SK-N-SH treated with all-trans-retinoic acid at 6 μM for 48 hours (cell line): ENCODE measurements around the gene RAB4A.

Experiments
- ATAC-seq: fragments of 200-7000 bp; cut with Tn5 transposase; 3 replicates; pipeline ENCODE4 v1.9.1; 2020; ENCODE audit warnings: mild to moderate bottlenecking, moderate library complexity
- ARNTL ChIP-seq: fragments of 450-650 bp; formaldehyde crosslinking; IDR thresholded peaks from 2 replicates; pipeline ENCODE4 v1.5.0; 2020; ENCODE audit warnings: low read depth, mild to moderate bottlenecking, moderate library complexity, borderline replicate concordance
- BACH2 ChIP-seq: fragments of 250-450 bp; sonication (Bioruptor Pico); IDR thresholded peaks from 2 replicates; pipeline ENCODE4 v1.9.0; 2021; ENCODE audit warnings: mild to moderate bottlenecking, borderline replicate concordance
- CSDC2 ChIP-seq: fragments of 250-450 bp; sonication (Bioruptor Pico); IDR thresholded peaks from 2 replicates; pipeline ENCODE4 v1.5.0; 2020; ENCODE audit warnings: mild to moderate bottlenecking, moderate library complexity
- CSRNP3 ChIP-seq: fragments of 250-450 bp; sonication (Bioruptor Pico); IDR thresholded peaks from 2 replicates; pipeline ENCODE4 v1.5.1; 2021; ENCODE audit warnings: mild to moderate bottlenecking, moderate library complexity
- ESRRG ChIP-seq: fragments of 250-450 bp; sonication (Bioruptor Pico); IDR thresholded peaks from 2 replicates; pipeline ENCODE4 v1.6.1; 2021; ENCODE audit warnings: mild to moderate bottlenecking
- GLIS3 ChIP-seq: fragments of 250-450 bp; sonication (Bioruptor Pico); IDR thresholded peaks from 2 replicates; pipeline ENCODE4 v1.5.0; 2020; ENCODE audit warnings: mild to moderate bottlenecking, moderate library complexity
- ISL1 ChIP-seq: fragments of 250-450 bp; sonication (Bioruptor Pico); IDR thresholded peaks from 2 replicates; pipeline ENCODE4 v2.1.2; 2022; ENCODE audit warnings: mild to moderate bottlenecking, moderate library complexity
- OSR1 ChIP-seq: fragments of 250-450 bp; sonication (Bioruptor Pico); IDR thresholded peaks from 2 replicates; pipeline ENCODE4 v1.8.0; 2022; ENCODE audit warnings: moderate library complexity, mild to moderate bottlenecking, inconsistent platforms
- PPARA ChIP-seq: fragments of 250-450 bp; sonication (Bioruptor Pico); IDR thresholded peaks from 2 replicates; pipeline ENCODE4 v1.5.0; 2020; ENCODE audit warnings: mild to moderate bottlenecking, borderline replicate concordance
- RARB ChIP-seq: fragments of 250-450 bp; sonication (Bioruptor Pico); IDR thresholded peaks from 2 replicates; pipeline ENCODE4 v1.8.0; 2021; ENCODE audit warnings: mild to moderate bottlenecking, moderate library complexity
- SNAI2 ChIP-seq: fragments of 250-450 bp; sonication (Bioruptor Pico); IDR thresholded peaks from 2 replicates; pipeline ENCODE4 v1.5.0; 2020; ENCODE audit warnings: mild to moderate bottlenecking, moderate library complexity
- TCF4 ChIP-seq: fragments of 250-450 bp; sonication (Bioruptor Pico); IDR thresholded peaks from 2 replicates; pipeline ENCODE4 v1.8.0; 2021; ENCODE audit warnings: mild to moderate bottlenecking, moderate library complexity, borderline replicate concordance
- ZC3H10 ChIP-seq: fragments of 250-450 bp; sonication (Bioruptor Pico); IDR thresholded peaks from 2 replicates; pipeline ENCODE4 v1.5.1; 2021; ENCODE audit warnings: mild to moderate bottlenecking, moderate library complexity
- ZFP3 ChIP-seq: fragments of 250-450 bp; sonication (Bioruptor Pico); IDR thresholded peaks from 2 replicates; pipeline ENCODE4 v1.5.0; 2020; ENCODE audit warnings: mild to moderate bottlenecking, moderate library complexity
- ZNF565 ChIP-seq: fragments of 450-650 bp; formaldehyde crosslinking; conservative IDR thresholded peaks from 2 replicates; pipeline ENCODE4 v1.5.0; 2020; ENCODE audit warnings: low read depth, mild to moderate bottlenecking, moderate library complexity
- TF ChIP-seq, protein P1 (sequence below): fragments of 250-450 bp; sonication (Bioruptor Pico); IDR thresholded peaks from 2 replicates; pipeline ENCODE4 v1.8.0; 2021; ENCODE audit warnings: low read depth, mild to moderate bottlenecking, moderate library complexity, borderline replicate concordance
- TF ChIP-seq, protein P2 (sequence below): fragments of 250-450 bp; sonication (Bioruptor Pico); IDR thresholded peaks from 2 replicates; pipeline ENCODE4 v1.5.1; 2020; ENCODE audit warnings: low read depth, mild to moderate bottlenecking, moderate library complexity
- TF ChIP-seq, protein P3 (sequence below): fragments of 250-450 bp; sonication (Bioruptor Pico); IDR thresholded peaks from 2 replicates; pipeline ENCODE4 v1.5.0; 2020; ENCODE audit warnings: mild to moderate bottlenecking, moderate library complexity

Gene RAB4A

GRCh38 chr1:229298420-229298819 lies 27.5 kb downstream of the RAB4A start:
- TF ChIP-seq CSRNP3 (no peak), ESRRG (CRISPR knock-in tag) (no peak), OSR1 (CRISPR knock-in tag) (no peak), TCF4 (CRISPR knock-in tag) (no peak), ZC3H10 (CRISPR knock-in tag) (no peak), SNAI2 (no peak), RARB (CRISPR knock-in tag) (no peak), PPARA (CRISPR knock-in tag) (no peak), ZNF565 (CRISPR knock-in tag) (no peak), ISL1 (CRISPR knock-in tag) (no peak)
- TF ChIP-seq, protein P1, sequence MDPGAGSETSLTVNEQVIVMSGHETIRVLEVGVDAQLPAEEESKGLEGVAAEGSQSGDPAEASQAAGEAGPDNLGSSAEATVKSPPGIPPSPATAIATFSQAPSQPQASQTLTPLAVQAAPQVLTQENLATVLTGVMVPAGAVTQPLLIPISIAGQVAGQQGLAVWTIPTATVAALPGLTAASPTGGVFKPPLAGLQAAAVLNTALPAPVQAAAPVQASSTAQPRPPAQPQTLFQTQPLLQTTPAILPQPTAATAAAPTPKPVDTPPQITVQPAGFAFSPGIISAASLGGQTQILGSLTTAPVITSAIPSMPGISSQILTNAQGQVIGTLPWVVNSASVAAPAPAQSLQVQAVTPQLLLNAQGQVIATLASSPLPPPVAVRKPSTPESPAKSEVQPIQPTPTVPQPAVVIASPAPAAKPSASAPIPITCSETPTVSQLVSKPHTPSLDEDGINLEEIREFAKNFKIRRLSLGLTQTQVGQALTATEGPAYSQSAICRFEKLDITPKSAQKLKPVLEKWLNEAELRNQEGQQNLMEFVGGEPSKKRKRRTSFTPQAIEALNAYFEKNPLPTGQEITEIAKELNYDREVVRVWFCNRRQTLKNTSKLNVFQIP (CRISPR knock-in tag) = no peak
- ATAC-seq = no peak

- ATAC-seq = no peak
- TF ChIP-seq ZNF565 (CRISPR knock-in tag) (no peak), ZC3H10 (CRISPR knock-in tag) (no peak), ARNTL (CRISPR knock-in tag) (no peak)
- TF ChIP-seq, protein P2, sequence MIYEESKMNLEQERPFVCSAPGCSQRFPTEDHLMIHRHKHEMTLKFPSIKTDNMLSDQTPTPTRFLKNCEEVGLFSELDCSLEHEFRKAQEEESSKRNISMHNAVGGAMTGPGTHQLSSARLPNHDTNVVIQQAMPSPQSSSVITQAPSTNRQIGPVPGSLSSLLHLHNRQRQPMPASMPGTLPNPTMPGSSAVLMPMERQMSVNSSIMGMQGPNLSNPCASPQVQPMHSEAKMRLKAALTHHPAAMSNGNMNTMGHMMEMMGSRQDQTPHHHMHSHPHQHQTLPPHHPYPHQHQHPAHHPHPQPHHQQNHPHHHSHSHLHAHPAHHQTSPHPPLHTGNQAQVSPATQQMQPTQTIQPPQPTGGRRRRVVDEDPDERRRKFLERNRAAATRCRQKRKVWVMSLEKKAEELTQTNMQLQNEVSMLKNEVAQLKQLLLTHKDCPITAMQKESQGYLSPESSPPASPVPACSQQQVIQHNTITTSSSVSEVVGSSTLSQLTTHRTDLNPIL = no peak
Observed at GRCh38 chr1:229298887-229299503, 28.1 kb downstream of the RAB4A start.

GRCh38 chr1:229300099-229300757 lies 29.3 kb downstream of the RAB4A start:
- no peak for ATAC-seq
- TF ChIP-seq TCF4 (CRISPR knock-in tag) = no peak
- TF ChIP-seq ZFP3 (CRISPR knock-in tag) = no peak
- TF ChIP-seq, protein P1 (CRISPR knock-in tag) = no peak
- TF ChIP-seq, protein P3, sequence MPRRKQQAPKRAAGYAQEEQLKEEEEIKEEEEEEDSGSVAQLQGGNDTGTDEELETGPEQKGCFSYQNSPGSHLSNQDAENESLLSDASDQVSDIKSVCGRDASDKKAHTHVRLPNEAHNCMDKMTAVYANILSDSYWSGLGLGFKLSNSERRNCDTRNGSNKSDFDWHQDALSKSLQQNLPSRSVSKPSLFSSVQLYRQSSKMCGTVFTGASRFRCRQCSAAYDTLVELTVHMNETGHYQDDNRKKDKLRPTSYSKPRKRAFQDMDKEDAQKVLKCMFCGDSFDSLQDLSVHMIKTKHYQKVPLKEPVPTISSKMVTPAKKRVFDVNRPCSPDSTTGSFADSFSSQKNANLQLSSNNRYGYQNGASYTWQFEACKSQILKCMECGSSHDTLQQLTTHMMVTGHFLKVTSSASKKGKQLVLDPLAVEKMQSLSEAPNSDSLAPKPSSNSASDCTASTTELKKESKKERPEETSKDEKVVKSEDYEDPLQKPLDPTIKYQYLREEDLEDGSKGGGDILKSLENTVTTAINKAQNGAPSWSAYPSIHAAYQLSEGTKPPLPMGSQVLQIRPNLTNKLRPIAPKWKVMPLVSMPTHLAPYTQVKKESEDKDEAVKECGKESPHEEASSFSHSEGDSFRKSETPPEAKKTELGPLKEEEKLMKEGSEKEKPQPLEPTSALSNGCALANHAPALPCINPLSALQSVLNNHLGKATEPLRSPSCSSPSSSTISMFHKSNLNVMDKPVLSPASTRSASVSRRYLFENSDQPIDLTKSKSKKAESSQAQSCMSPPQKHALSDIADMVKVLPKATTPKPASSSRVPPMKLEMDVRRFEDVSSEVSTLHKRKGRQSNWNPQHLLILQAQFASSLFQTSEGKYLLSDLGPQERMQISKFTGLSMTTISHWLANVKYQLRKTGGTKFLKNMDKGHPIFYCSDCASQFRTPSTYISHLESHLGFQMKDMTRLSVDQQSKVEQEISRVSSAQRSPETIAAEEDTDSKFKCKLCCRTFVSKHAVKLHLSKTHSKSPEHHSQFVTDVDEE = no peak
- no peak for TF ChIP-seq ARNTL (CRISPR knock-in tag)
- no peak for TF ChIP-seq BACH2 (CRISPR knock-in tag)
- no peak for TF ChIP-seq OSR1 (CRISPR knock-in tag)
- TF ChIP-seq GLIS3 (CRISPR knock-in tag) = no peak
- no peak for TF ChIP-seq CSDC2 (CRISPR knock-in tag)
- TF ChIP-seq RARB (CRISPR knock-in tag) = no peak
- TF ChIP-seq ZNF565 (CRISPR knock-in tag) = no peak
